AG09309 (cell line): Measurements from ENCODE around the gene SLC51A.

Experiments used
- DNase-seq: peaks from one replicate; pipeline ENCODE4 v3.0.0-alpha.2; 2010; ENCODE audit warnings: low read depth
- H3K4me3 ChIP-seq: 2 replicates; pipeline ENCODE4 v1.5.1; 2011; ENCODE audit warnings: mild to moderate bottlenecking, low read depth, low read length, moderate library complexity; ENCODE audit not compliant: control insufficient read depth
- TF ChIP-seq, protein P1 (sequence below): IDR thresholded peaks from 2 replicates; pipeline ENCODE4 v1.5.1; 2011; ENCODE audit warnings: mild to moderate bottlenecking, low read depth, low read length, inconsistent platforms; ENCODE audit not compliant: insufficient read depth, control insufficient read depth; ENCODE audit errors: missing control alignments

The SLC51A gene

GRCh38 chr3:196216681-196217211 lies 412 bp downstream of the SLC51A start:
- DNase-seq: no peak
- no peak overlapping the region for H3K4me3 ChIP-seq
- TF ChIP-seq, protein P1, sequence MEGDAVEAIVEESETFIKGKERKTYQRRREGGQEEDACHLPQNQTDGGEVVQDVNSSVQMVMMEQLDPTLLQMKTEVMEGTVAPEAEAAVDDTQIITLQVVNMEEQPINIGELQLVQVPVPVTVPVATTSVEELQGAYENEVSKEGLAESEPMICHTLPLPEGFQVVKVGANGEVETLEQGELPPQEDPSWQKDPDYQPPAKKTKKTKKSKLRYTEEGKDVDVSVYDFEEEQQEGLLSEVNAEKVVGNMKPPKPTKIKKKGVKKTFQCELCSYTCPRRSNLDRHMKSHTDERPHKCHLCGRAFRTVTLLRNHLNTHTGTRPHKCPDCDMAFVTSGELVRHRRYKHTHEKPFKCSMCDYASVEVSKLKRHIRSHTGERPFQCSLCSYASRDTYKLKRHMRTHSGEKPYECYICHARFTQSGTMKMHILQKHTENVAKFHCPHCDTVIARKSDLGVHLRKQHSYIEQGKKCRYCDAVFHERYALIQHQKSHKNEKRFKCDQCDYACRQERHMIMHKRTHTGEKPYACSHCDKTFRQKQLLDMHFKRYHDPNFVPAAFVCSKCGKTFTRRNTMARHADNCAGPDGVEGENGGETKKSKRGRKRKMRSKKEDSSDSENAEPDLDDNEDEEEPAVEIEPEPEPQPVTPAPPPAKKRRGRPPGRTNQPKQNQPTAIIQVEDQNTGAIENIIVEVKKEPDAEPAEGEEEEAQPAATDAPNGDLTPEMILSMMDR: no peak

GRCh38 chr3:196217307-196218154 lies 1.2 kb downstream of the SLC51A start:
- TF ChIP-seq, protein P1: no peak
- H3K4me3 ChIP-seq: no peak overlapping the region
- no peak for DNase-seq

DNA sequence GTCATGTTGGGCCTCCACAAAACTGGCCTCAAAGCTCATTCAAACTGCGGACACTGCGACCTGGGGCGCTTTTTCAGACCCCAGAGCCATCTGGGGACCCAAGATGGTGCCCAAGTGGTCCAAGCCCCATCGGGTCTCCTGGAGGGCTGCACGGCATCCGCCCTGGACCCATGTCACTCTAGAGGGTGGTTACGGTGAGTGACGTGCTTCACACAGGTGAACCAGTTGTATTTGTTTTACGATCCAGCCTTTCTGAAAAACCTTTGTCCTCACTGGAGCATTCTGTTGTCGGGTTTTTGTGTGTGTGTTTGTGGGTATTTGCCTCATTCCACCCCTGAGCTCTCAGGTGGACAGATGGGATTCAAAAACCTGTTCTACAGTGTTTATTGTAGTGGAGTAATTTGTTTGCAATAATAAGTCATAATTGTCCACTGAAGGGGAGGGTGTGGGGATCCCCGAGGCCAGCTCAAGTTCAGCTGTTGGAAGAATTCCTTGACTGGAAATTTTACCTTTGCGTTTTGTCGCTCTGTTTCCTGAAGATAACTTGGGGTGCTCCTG lies 1.9 kb downstream of the SLC51A start:
- no peak for DNase-seq
- H3K4me3 ChIP-seq: no peak overlapping the region
- TF ChIP-seq, protein P1: no peak

GRCh38 chr3:196219194-196219969 lies 3.0 kb downstream of the SLC51A start:
- H3K4me3 ChIP-seq: peak overlapping the region; percentile 30
- DNase-seq: peak; percentile 71

DNA sequence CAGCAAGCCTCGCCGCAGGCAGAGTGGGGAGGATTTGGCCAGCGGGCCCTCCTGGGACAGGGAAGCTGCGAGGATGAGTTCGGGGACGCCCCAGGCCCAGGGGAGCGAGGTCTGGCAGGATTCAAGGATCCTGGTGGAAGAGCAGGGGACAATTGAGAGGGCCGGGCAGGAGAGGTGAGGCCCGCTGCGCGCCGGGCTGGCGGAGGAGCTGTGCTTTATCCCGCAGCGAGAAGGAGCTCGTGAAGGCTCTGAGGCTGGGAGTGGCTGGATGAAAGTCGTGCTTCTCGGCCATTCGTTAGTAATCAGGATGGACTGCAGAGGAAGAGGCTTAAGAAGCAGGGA lies 3.6 kb downstream of the SLC51A start:
- DNase-seq: no peak
- TF ChIP-seq, protein P1: no peak
- H3K4me3 ChIP-seq: no peak overlapping the region

More at GRCh38 chr3:196219194-196219969, 3.0 kb downstream of the SLC51A start:
- TF ChIP-seq, protein P1: no peak

- TF ChIP-seq, protein P1: no peak
- no peak for DNase-seq
- no peak overlapping the region for H3K4me3 ChIP-seq
These were observed 4.3 kb downstream of the SLC51A start for GRCh38 chr3:196220587-196220986.
